Stomach (tissue), 19 donors: ENCODE results near the gene LY86. TPM values are rescaled to one million over a fixed set of nuclear protein-coding genes. Genes with fewer than 3 reads are reported as not detected.

Experiments
- DNase-seq, 2 donors: peaks; one replicate each; pipeline versions ENCODE4 v3.0.0 to v3.0.0-alpha.2; 2013 to 2019
- H3K27ac ChIP-seq, 5 donors: fragments of 200-600 bp in 4 of 5; sonication (generic) in 4 of 5; one replicate each; pipeline ENCODE4 v1.5.1; 2013 to 2019; ENCODE audit warnings: mild to moderate bottlenecking in 1 of 5, moderate library complexity in 1 of 5
- H3K27me3 ChIP-seq, 3 donors: fragments of 200-600 bp; sonication (generic); one replicate each; pipeline ENCODE4 v1.5.1; 2017 to 2019; ENCODE audit warnings: mixed run types in 1 of 3
- H3K36me3 ChIP-seq, 4 donors: fragments of 200-600 bp; sonication (generic); 1 replicate in 3 of 4; 2 replicates in 1 of 4; pipeline ENCODE4 v1.5.1; 2016 to 2019
- H3K4me1 ChIP-seq, 4 donors: fragments of 200-600 bp; sonication (generic); one replicate each; pipeline ENCODE4 v1.5.1; 2016 to 2019
- H3K4me3 ChIP-seq, 4 donors: fragments of 200-600 bp; sonication (generic) in 3 of 4; one replicate each; pipeline ENCODE4 v1.5.1; 2016 to 2019; ENCODE audit warnings: mild to moderate bottlenecking in 1 of 4
- H3K9me3 ChIP-seq, 4 donors: fragments of 200-600 bp; sonication (generic); one replicate each; pipeline ENCODE4 v1.5.1; 2016 to 2019
- CTCF ChIP-seq, 7 experiments: fragments of 450-650 bp in 4 of 7; fragments of 200-600 bp in 3 of 7; sonication (generic) in 3 of 7; IDR thresholded peaks; one replicate each; pipeline ENCODE4 v1.5.1; 2016 to 2019; ENCODE audit warnings: antibody characterized with exemption in 7 of 7, control low read depth in 2 of 7, mild to moderate bottlenecking in 1 of 7
- EP300 ChIP-seq: sonication (generic); formaldehyde crosslinking; IDR thresholded peaks from one replicate; pipeline ENCODE4 v1.6.1; 2017; ENCODE audit warnings: antibody characterized with exemption
- POLR2A ChIP-seq, 4 donors: fragments of 450-650 bp; IDR thresholded peaks; one replicate each; pipeline ENCODE4 v1.6.1; 2016; ENCODE audit warnings: antibody characterized with exemption in 4 of 4, control low read depth in 2 of 4, mild to moderate bottlenecking in 1 of 4, moderate library complexity in 1 of 4
- POLR2AphosphoS5 ChIP-seq, 3 donors: sonication (generic); formaldehyde crosslinking; IDR thresholded peaks; one replicate each; pipeline ENCODE4 v1.6.1; 2016; ENCODE audit warnings: antibody characterized with exemption in 3 of 3
- WGBS, 5 donors: extraction: QIAGEN DNeasy Blood & Tissue Kit in 3 of 5; methylation state at CpG; one replicate each; pipeline versions ENCODE4 v1.1.5 to v1.1.7; 2013 to 2018; 5-methylcytosine and 5-hydroxymethylcytosine counted together
- intact Hi-C: fragments of 100-400 bp; cut with DNase I; formaldehyde crosslinking; loops from one replicate; pipeline ENCODE4 v1.15.1; 2023; ENCODE audit warnings: low total_unique reads
- long read RNA-seq, 10 donors: transcript quantifications; one replicate each; lab custom pipeline, GENCODE V29; 2026
- polyA plus RNA-seq, 3 donors: library from polyadenylated mRNA; stranded (reverse); fragments of 200-250 nt; gene quantifications; one replicate each; pipeline ENCODE4 v1.2.3, GENCODE V29; 2013
- total RNA-seq, 5 donors: library from RNA; depleted of rRNA; stranded (reverse); fragments of >200 nt; gene quantifications; one replicate each; pipeline versions ENCODE4 v1.1.0 to v1.2.3, GENCODE V29; 2014 to 2016
- donor health status: healthy with polysubstance abuse.
- donor health status: Bipolar disorder and iron deficiency.
- donor health status: healthy.

LY86 gene
- total RNA-seq (1 to 10 TPM in 2 of 5 donors, not detected in 3; 2.6 to 3.3 TPM), polyA plus RNA-seq (1 to 10 TPM; 2.4 to 3.6 (median 2.7) TPM)
- long read RNA-seq, donor 1, partial matches to known transcripts: 0 of 1 reads
- long read RNA-seq, donor 1, other reads (novel, unspliced or antisense): 0 of 1 reads
- long read RNA-seq, donor 2, partial matches to known transcripts: 0 of 1 reads
- long read RNA-seq, donor 2, other reads (novel, unspliced or antisense): 0 of 1 reads
- long read RNA-seq, donor 3: 0 reads
- long read RNA-seq, donor 4: 0 reads
- long read RNA-seq, donor 5, partial matches to known transcripts: 0 of 3 reads
- long read RNA-seq, donor 5, other reads (novel, unspliced or antisense): 0 of 3 reads
- long read RNA-seq, donor 6, partial matches to known transcripts: 0 of 3 reads
- long read RNA-seq, donor 6, other reads (novel, unspliced or antisense): 0 of 3 reads
- long read RNA-seq, donor 7, partial matches to known transcripts: 0 of 3 reads
- long read RNA-seq, donor 7, other reads (novel, unspliced or antisense): 0 of 3 reads
- long read RNA-seq, donor 8: 0 reads
- long read RNA-seq, donor 9, partial matches to known transcripts: 0 of 1 reads
- long read RNA-seq, donor 9, other reads (novel, unspliced or antisense): 0 of 1 reads
- long read RNA-seq, donor 10: 0 reads

DNA sequence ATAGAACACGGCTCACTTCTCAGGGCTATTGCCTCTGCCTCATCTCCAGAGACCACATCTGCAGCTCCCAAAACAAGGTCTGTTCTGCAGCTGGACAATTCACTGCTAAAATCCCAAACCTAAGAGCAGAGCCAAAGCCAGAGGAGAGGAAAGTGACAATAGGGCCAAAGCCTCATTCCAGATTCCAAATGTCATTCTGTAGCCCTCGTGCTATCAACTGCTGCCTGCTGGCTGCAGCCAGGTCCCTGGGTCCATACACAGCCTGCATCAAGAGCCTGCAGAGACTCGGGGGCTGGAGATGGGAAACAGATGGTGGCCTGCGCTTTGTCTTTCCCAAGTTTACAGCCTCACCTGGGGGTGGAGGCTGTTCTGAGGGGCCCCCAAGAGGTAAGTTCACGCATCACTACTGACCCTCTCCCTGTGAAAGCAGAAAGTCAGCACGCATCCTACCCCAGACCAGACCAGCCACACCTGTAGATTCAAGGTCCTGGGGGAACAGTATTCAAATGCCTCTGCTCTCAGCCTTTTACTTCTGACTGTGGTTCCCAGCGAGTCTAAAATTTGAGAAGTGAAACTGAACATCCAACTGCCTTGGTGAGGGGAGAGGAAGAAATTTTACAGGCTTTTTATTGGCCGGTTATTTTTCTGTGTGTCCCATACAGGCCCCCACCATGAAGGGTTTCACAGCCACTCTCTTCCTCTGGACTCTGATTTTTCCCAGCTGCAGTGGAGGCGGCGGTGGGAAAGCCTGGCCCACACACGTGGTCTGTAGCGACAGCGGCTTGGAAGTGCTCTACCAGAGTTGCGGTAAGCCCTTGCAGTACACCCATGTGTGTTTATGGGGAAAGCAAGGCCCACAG lies at the start of gene LY86:
Gene LY86, plus strand, starts transcription at position 657 of the 860 bp plus-strand sequence. Its CDS starts 15 bp downstream, at position 672.
- intact Hi-C loops: no loop called here
- H3K4me3 ChIP-seq: peak within 1 kb of the TSS in 2 of 4 donors; percentile 7 to 28

DNA sequence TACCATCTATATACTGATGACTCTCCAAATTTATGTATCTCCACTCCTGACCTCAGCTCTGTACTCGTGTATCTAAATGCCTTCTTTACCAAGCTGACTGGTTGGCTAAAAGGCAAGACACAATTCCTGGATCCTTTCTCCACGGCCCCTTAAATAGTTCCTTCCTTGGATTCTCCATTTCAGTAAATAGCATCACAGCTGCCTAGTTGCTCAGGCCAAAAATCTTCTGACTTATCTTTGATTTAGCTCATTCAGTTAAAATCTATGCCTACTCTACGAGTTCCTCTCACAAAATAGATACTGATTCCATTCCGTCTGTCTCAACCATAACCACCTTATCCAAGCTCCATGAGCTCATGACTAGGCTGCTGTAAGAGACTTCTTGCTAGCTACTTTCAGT lies 49.5 kb upstream of the LY86 start:
- no peak overlapping the region for H3K27ac ChIP-seq
- H3K36me3 ChIP-seq: no peaks in the 10 kb centered on the region
- intact Hi-C loops: no loop called here
- H3K4me3 ChIP-seq: no peak overlapping the region
- TF ChIP-seq CTCF (IDR thresholded peaks at IDR 0.05) (no peak), EP300 (no peak), POLR2A (IDR thresholded peaks at IDR 0.05) (no peak), POLR2AphosphoS5 (IDR thresholded peaks at IDR 0.05) (no peak)
- no peak for DNase-seq
- 47 to 60% (median 50%) methylated on average over 4 of the region's 4 CpGs for WGBS, 5 donors
- H3K9me3 ChIP-seq: peaks cover 0 to 7% (median 2%) of the 10 kb centered on the region in 4 donors
- H3K4me1 ChIP-seq: no peaks in the 10 kb centered on the region
- H3K27me3 ChIP-seq: peaks cover 0 to 31% (median 11%) of the 10 kb centered on the region in 3 donors

More for the DNA sequence above, at the start of gene LY86:
- Histone ChIP-seq H3K4me1 (peaks cover 0 to 6% (median 2%) of the 10 kb centered on the region in 4 donors), H3K27ac (peak within 1 kb of the TSS in 3 of 5 donors; percentile 24 to 63 (median 43)), H3K9me3 (no peaks in the 10 kb centered on the region), H3K36me3 (no peaks in the 10 kb centered on the region), H3K27me3 (no peaks in the 10 kb centered on the region)
- 56 to 68% (median 62%) methylated on average over 10 to 14 of the region's 14 CpGs for WGBS, 5 donors
- no peak for TF ChIP-seq CTCF (IDR thresholded peaks at IDR 0.05)
- TF ChIP-seq EP300: no peak
- TF ChIP-seq POLR2AphosphoS5 (IDR thresholded peaks at IDR 0.05): no peak
- TF ChIP-seq POLR2A (IDR thresholded peaks at IDR 0.05): no peak
- DNase-seq: peak in 1 of 2 donors; percentile 75

GRCh38 chr6:6542357-6542756 lies 46.2 kb upstream of the LY86 start:
- H3K4me3 ChIP-seq: no peak overlapping the region
- H3K27me3 ChIP-seq: peaks cover 0 to 58% (median 33%) of the 10 kb centered on the region in 3 donors
- H3K36me3 ChIP-seq: no peaks in the 10 kb centered on the region
- H3K9me3 ChIP-seq: peaks cover 0 to 7% (median 2%) of the 10 kb centered on the region in 4 donors
- TF ChIP-seq EP300: no peak
- TF ChIP-seq CTCF (IDR thresholded peaks at IDR 0.05): no peak
- no peak for TF ChIP-seq POLR2A (IDR thresholded peaks at IDR 0.05)
- no peak for TF ChIP-seq POLR2AphosphoS5 (IDR thresholded peaks at IDR 0.05)
- H3K4me1 ChIP-seq: peaks cover 13 to 17% (median 14%) of the 10 kb centered on the region in 4 donors
- no peak for DNase-seq
- 94 to 100% (median 97%) methylated on average over 2 of the region's 2 CpGs for WGBS, 5 donors
- intact Hi-C loops: loop anchor here (10.0 kb wide), 2 partner anchors 488 to 1398 kb away; no protein-coding TSS in a partner anchor
- no peak overlapping the region for H3K27ac ChIP-seq
